H1 (cell line): ENCODE results near the gene TEAD1. TPM values are rescaled to one million over a fixed set of nuclear protein-coding genes. Genes with fewer than 3 reads are reported as not detected.

Experiments used
- CTCF ChIP-seq, 3 experiments: IDR thresholded peaks; 1 replicate in 2 of 3; 2 replicates in 1 of 3; pipeline versions ENCODE4 v1.5.1 to v1.6.1; 2011; ENCODE audit warnings: low read length in 3 of 3, mild to moderate bottlenecking in 3 of 3, inconsistent platforms in 2 of 3, low read depth in 1 of 3, moderate library complexity in 1 of 3; ENCODE audit not compliant: insufficient read depth in 1 of 3; ENCODE audit errors: control extremely low read depth in 1 of 3
- EZH2 ChIP-seq: fragments of 200-600 bp; sonication (generic); IDR thresholded peaks from 2 replicates; pipeline ENCODE4 v1.7.1; 2012; ENCODE audit warnings: low read depth, mild to moderate bottlenecking, moderate library complexity, low read length, inconsistent platforms; ENCODE audit not compliant: severe bottlenecking
- SIRT6 ChIP-seq: IDR thresholded peaks from one replicate; pipeline ENCODE4 v1.7.1; 2012; ENCODE audit warnings: low read length, inconsistent platforms
- SP2 ChIP-seq: IDR thresholded peaks from 2 replicates; pipeline ENCODE4 v1.6.1; 2012; ENCODE audit warnings: mild to moderate bottlenecking, low read length, inconsistent platforms
- polyA plus RNA-seq, 7 experiments: library from polyadenylated mRNA; depleted of rRNA in 3 of 7; stranded (reverse) in 5 of 7; unstranded in 2 of 7; fragments of >200 nt in 5 of 7; fragments of 200-250 nt in 2 of 7; gene quantifications; 1 replicate in 5 of 7; 2 replicates in 1 of 7; 4 replicates in 1 of 7; pipeline versions ENCODE4 v1.2.1 to v1.2.3, GENCODE V29; 2011 to 2013; ENCODE audit warnings: missing spikeins in 2 of 7, mixed read lengths in 2 of 7
- total RNA-seq: library from RNA; stranded (reverse); fragmentation: NEBNext Ultra II Directional; extraction: Animal tissue kit (Norgen Biotek cat#: 25700); gene quantifications from 2 replicates; pipeline ENCODE4 v1.2.1, GENCODE V29; 2021

The TEAD1 gene
- total and polyA plus RNA-seq, 2 of the 8 experiments (the other 6 are each of a cell fraction or from before 2014, with no cell fraction given), result 15.6 to 67.4 TPM

- TF ChIP-seq CTCF (IDR thresholded peaks at IDR 0.05; ENCODE audit: control extremely low read depth in 1 of 3, insufficient read depth in 1 of 3, low read depth in 1 of 3, low read length in 3 of 3) (no peak), SIRT6 (no peak), SP2 (no peak), EZH2 (no peak)
Observed at GRCh38 chr11:12813371-12814225, 139.4 kb downstream of the TEAD1 start (continued).
